Brain microvascular endothelial cell (primary cell): ENCODE results near the gene FAM9C.

Source experiments
- DNase-seq: peaks from one replicate; pipeline ENCODE4 v3.0.0-alpha.2; 2020
- H3K27ac ChIP-seq: fragments of 250-450 bp; sonication (Bioruptor Pico); 2 replicates; pipeline ENCODE4 v1.5.1; 2020; ENCODE audit warnings: mild to moderate bottlenecking, moderate library complexity
- H3K27me3 ChIP-seq: fragments of 250-450 bp; sonication (Bioruptor Pico); replicated peaks from 2 replicates; pipeline ENCODE4 v1.5.1; 2020; ENCODE audit warnings: mild to moderate bottlenecking
- H3K36me3 ChIP-seq: fragments of 250-450 bp; sonication (Bioruptor Pico); replicated peaks from 2 replicates; pipeline ENCODE4 v1.5.1; 2020; ENCODE audit warnings: mild to moderate bottlenecking
- H3K4me3 ChIP-seq: 2 replicates; pipeline ENCODE4 v1.5.1; 2011; ENCODE audit warnings: low read depth, mild to moderate bottlenecking, control low read depth, low read length, moderate library complexity
- in situ Hi-C: cut with HindIII; loops from 2 replicates; pipeline ENCODE4 v1.10.0; 2017; ENCODE audit warnings: low sequenced_read_pairs, low pct_ligation_motif_present
- TF ChIP-seq, protein P1 (sequence below): IDR thresholded peaks from 2 replicates; pipeline ENCODE4 v1.5.1; 2011; ENCODE audit warnings: low read depth, mild to moderate bottlenecking, moderate library complexity, low read length, control low read depth, inconsistent platforms; ENCODE audit errors: missing control alignments

FAM9C gene

DNA sequence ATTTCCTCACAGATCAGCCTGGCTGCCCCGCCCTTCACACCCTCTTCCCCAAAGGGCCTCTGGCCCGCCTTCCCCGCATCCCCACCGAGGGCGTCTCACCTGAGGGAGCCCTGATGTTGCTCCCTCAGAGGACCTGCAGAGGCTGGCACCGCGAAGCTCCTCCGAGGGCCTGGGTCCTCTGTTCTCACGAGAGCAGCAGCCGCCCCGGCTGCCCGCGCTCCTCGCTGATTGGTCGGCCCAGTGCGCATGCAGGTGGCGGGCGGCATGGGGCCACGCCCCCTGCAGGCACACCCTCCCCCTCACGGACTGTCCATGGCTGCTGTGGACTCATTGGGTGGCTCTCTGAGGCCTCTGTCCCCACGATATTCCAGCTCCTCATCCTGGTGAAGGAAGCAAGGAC is at the start of gene FAM9C:
TSS of gene FAM9C (minus strand) at position 180 of the 400 bp plus-strand sequence. CDS start 831 bp downstream, outside the sequence.
- DNase-seq = no peak
- H3K27ac ChIP-seq = no peak within 1 kb of the TSS
- H3K4me3 ChIP-seq = no peak within 1 kb of the TSS
- TF ChIP-seq, protein P1, sequence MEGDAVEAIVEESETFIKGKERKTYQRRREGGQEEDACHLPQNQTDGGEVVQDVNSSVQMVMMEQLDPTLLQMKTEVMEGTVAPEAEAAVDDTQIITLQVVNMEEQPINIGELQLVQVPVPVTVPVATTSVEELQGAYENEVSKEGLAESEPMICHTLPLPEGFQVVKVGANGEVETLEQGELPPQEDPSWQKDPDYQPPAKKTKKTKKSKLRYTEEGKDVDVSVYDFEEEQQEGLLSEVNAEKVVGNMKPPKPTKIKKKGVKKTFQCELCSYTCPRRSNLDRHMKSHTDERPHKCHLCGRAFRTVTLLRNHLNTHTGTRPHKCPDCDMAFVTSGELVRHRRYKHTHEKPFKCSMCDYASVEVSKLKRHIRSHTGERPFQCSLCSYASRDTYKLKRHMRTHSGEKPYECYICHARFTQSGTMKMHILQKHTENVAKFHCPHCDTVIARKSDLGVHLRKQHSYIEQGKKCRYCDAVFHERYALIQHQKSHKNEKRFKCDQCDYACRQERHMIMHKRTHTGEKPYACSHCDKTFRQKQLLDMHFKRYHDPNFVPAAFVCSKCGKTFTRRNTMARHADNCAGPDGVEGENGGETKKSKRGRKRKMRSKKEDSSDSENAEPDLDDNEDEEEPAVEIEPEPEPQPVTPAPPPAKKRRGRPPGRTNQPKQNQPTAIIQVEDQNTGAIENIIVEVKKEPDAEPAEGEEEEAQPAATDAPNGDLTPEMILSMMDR = no peak
- H3K27me3 ChIP-seq = no peaks in the 10 kb centered on the region
- in situ Hi-C loops = no loop called here
- H3K36me3 ChIP-seq = no peaks in the 10 kb centered on the region

DNA sequence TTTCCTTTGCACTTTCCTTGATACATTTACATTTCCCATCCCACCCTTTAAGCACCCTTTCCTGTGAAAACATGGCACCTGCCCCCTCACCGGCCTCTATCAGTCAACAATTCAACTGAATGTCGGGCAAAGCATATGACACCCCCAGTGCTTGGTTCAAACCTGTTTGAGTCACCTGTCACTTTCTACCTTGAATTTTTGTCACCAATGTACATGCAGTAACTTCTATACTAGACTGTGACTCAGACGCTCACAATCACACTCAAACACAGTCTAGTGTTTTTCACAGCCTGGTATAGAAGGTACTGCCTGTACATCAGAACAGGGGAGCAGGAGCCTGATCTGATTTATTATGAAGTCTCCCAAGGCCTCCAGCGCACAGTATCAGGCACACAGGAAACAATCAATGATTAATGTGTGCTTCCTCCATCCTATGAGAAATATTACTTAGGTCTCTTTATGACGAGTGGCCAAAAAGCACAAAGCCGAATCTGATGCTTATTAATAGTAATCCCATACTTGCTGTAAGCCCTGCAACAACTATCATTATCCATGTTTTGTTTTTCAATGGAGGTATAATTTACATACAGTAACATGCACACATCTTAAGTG is 49.2 kb upstream of the FAM9C start:
- in situ Hi-C loops = no loop called here
- H3K27me3 ChIP-seq = no peaks in the 10 kb centered on the region
- TF ChIP-seq, protein P1 = no peak
- no peak for DNase-seq
- no peak overlapping the region for H3K4me3 ChIP-seq
- H3K27ac ChIP-seq = peak overlapping the region; percentile 78
- H3K36me3 ChIP-seq = no peaks in the 10 kb centered on the region

DNA sequence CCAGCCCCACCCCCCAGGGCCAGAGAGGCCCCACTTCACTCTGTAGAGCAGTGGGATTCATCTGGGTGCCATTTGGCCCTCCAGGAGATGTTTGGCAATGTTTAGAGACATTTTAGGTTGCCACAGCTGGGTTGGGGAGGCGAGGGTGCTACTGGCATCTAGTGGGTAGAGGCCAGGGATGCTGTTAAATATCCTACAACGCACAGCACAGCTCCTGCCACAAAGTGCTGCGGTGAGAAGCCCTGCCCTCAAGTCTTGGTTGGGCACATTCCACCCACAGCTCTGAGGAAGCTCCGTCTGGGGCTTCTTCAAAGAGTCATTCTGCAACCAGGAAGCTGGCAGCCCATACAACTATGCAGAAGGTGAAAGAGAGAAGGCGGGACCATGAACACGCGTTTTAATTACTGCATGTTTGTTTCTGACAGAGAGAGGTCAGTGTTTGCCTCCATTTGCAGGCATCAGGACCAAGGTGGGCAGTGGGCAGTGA is 48.1 kb upstream of the FAM9C start:
- in situ Hi-C loops = no loop called here
- no peaks in the 10 kb centered on the region for H3K27me3 ChIP-seq
- TF ChIP-seq, protein P1 = no peak
- no peak for DNase-seq
- H3K4me3 ChIP-seq = no peak overlapping the region
- H3K27ac ChIP-seq = no peak overlapping the region
- no peaks in the 10 kb centered on the region for H3K36me3 ChIP-seq

DNA sequence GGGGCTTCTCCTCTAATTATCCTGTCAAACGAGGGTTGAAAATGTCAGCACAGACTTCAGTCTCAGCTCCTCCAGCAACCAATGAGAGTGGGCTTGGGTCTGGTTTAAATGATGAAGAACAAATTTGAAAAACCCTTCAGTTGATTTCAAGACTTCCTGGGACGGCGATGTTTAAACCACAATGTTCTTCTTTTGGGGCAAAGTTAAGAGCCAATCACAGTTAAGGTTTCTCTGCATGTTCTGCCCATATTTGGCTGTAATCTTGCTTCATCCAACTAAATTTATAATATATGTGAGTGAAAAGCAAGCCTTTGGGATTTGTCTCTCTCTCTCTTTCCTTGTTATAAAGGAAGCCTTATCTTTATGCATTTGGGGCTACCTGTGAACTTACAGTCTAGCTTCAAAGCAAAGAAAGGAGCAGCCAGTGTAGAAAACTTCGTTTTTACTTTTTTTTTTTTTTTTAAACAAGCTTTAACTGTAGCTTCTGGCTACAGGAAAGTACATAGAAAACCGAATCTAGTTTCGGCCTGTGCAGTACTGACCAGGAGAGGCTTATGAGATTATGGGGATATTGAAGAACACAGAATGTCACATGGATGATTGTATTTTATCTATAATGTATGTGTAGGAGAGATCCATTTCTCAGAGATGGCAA is 46.8 kb upstream of the FAM9C start:
- TF ChIP-seq, protein P1 = no peak
- Histone ChIP-seq H3K27ac (peak overlapping the region; percentile 26), H3K27me3 (no peaks in the 10 kb centered on the region), H3K4me3 (no peak overlapping the region), H3K36me3 (no peaks in the 10 kb centered on the region)
- in situ Hi-C loops = no loop called here
- no peak for DNase-seq

DNA sequence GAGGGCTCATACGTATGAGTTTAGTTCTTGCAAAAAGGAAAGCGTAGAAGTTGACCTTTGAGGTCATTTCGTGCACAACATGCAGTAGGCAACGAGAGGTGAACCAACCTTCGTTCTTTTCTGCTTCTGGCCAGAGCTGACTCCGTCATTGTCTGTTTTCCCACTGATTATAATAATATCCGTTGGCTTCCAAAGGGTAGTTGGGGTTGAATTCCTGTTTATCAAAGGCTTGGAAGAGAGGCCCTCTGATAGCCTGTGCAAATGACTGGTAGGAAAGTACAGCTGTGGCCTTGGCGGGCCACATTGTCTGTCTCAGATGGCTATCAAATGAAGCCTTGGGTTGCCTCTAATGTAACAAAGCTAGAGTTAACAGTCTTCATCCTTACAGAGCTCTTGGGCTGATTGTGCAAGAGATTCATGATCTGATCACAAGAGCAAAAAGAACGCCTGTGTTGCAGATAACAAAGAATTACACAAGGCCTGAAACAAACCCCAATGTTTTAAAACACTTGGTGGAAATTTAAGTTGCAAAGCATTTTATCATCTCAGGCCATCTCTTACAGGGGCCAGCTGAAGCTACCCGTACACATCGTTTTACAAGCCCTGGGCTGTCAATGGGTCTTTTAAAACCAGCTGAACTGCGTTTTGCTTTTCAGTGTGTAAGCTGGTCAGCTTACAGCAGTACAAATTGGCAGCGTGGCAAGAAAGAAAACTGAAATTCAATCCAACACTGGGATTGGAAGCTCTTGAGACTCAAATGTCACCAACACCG is 46.1 kb upstream of the FAM9C start:
- Histone ChIP-seq H3K27ac (peak overlapping the region; percentile 26), H3K4me3 (no peak overlapping the region), H3K36me3 (no peaks in the 10 kb centered on the region), H3K27me3 (no peaks in the 10 kb centered on the region)
- TF ChIP-seq, protein P1 = no peak
- in situ Hi-C loops = no loop called here
- no peak for DNase-seq
